Gastrocnemius medialis (tissue), 4 donors: ENCODE data around the gene RRM2. TPM values are rescaled to one million over a fixed set of nuclear protein-coding genes. Genes with fewer than 3 reads are reported as not detected.

Experiments used
- ATAC-seq, 2 donors: fragments of 150-250 bp; one replicate each; pipeline ENCODE4 v1.9.1; 2016
- DNase-seq, 2 donors: peaks; one replicate each; pipeline ENCODE4 v3.0.0-alpha.2; 2019
- H3K27ac ChIP-seq, 4 donors: fragments of 200-600 bp; sonication (generic); 1 replicate in 1 of 4; 2 replicates in 3 of 4; pipeline ENCODE4 v1.5.1; 2016 to 2018; ENCODE audit warnings: mild to moderate bottlenecking in 2 of 4, moderate library complexity in 1 of 4
- H3K27me3 ChIP-seq, 3 donors: fragments of 200-600 bp; sonication (generic) in 2 of 3; 1 replicate in 1 of 3; 2 replicates in 2 of 3; pipeline versions ENCODE4 v1.5.1 to v1.6.0; 2016 to 2019; ENCODE audit warnings: mild to moderate bottlenecking in 1 of 3, moderate library complexity in 1 of 3
- H3K36me3 ChIP-seq, 2 donors: fragments of 200-600 bp; sonication (generic) in 1 of 2; one replicate each; pipeline ENCODE4 v1.5.1; 2017 to 2018
- H3K4me1 ChIP-seq, 2 donors: fragments of 200-600 bp; sonication (generic) in 1 of 2; one replicate each; pipeline ENCODE4 v1.5.1; 2016 to 2017; ENCODE audit warnings: mild to moderate bottlenecking in 2 of 2
- H3K4me3 ChIP-seq, 4 donors: fragments of 200-600 bp; sonication (generic) in 3 of 4; 1 replicate in 1 of 4; 2 replicates in 3 of 4; pipeline ENCODE4 v1.5.1; 2016 to 2019; ENCODE audit warnings: mild to moderate bottlenecking in 2 of 4
- H3K9me3 ChIP-seq, 3 donors: fragments of 200-600 bp; sonication (generic) in 2 of 3; 1 replicate in 1 of 3; 2 replicates in 2 of 3; pipeline ENCODE4 v1.5.1; 2016 to 2019
- CTCF ChIP-seq, 5 experiments: fragments of 450-650 bp in 3 of 5; fragments of 200-600 bp in 2 of 5; sonication (generic) in 2 of 5; IDR thresholded peaks in 4 of 5; conservative IDR thresholded peaks in 1 of 5; 1 replicate in 4 of 5; 2 replicates in 1 of 5; pipeline ENCODE4 v1.5.1; 2016 to 2019; ENCODE audit warnings: antibody characterized with exemption in 5 of 5, mild to moderate bottlenecking in 3 of 5, moderate library complexity in 3 of 5
- POLR2A ChIP-seq, 2 donors: fragments of 450-650 bp; IDR thresholded peaks; one replicate each; pipeline ENCODE4 v1.6.1; 2017; ENCODE audit warnings: antibody characterized with exemption in 2 of 2, mild to moderate bottlenecking in 2 of 2, moderate library complexity in 2 of 2
- in situ Hi-C, 4 donors: fragments of 200-750 bp; cut with MboI; loops; one replicate each; pipeline versions ENCODE4 v1.15.0 to v1.8.0; 2017; ENCODE audit warnings: low sequenced_read_pairs in 4 of 4
- intact Hi-C: fragments of 100-400 bp; cut with DNase I; formaldehyde crosslinking; loops from one replicate; pipeline ENCODE4 v1.15.1; 2023; ENCODE audit warnings: low total_unique reads
- total RNA-seq, 4 donors: library from RNA; depleted of rRNA; stranded (reverse); fragments of >200 nt; gene quantifications; one replicate each; pipeline versions ENCODE4 v1.1.0 to v1.2.3, GENCODE V29; 2016

The RRM2 gene
- total RNA-seq, 4 donors from 2014 or later = 2.0 TPM; not detected in 3

GRCh38 chr2:10169053-10169578 lies 46.6 kb downstream of the RRM2 start:
- DNase-seq (no peak), ATAC-seq (no peak)
- Histone ChIP-seq H3K27me3 (no peaks in the 10 kb centered on the region), H3K4me1 (no peaks in the 10 kb centered on the region), H3K9me3 (no peaks in the 10 kb centered on the region), H3K36me3 (no peaks in the 10 kb centered on the region), H3K27ac (no peak overlapping the region), H3K4me3 (no peak overlapping the region)
- intact Hi-C loops = no loop called here
- in situ Hi-C loops = no loop called here
- no peak for TF ChIP-seq POLR2A (IDR thresholded peaks at IDR 0.05)
- no peak for TF ChIP-seq CTCF (IDR thresholded peaks at IDR 0.05 in 4 of 5, conservative IDR thresholded peaks at IDR 0.05 in 1 of 5)

- H3K36me3 ChIP-seq = no peaks in the 10 kb centered on the region
- in situ Hi-C loops = no loop called here
- H3K27me3 ChIP-seq = no peaks in the 10 kb centered on the region
- no peak overlapping the region for H3K27ac ChIP-seq
- no peaks in the 10 kb centered on the region for H3K4me1 ChIP-seq
- no peak for ATAC-seq
- no peak for DNase-seq
- no peak for TF ChIP-seq POLR2A (IDR thresholded peaks at IDR 0.05)
- no peak for TF ChIP-seq CTCF (IDR thresholded peaks at IDR 0.05 in 4 of 5, conservative IDR thresholded peaks at IDR 0.05 in 1 of 5)
- no peak overlapping the region for H3K4me3 ChIP-seq
- no peaks in the 10 kb centered on the region for H3K9me3 ChIP-seq
- intact Hi-C loops = no loop called here
Measured at GRCh38 chr2:10169581-10169980, 47.0 kb downstream of the RRM2 start.

- no peak for ATAC-seq
- no peak for DNase-seq
Measured at GRCh38 chr2:10170256-10170655, 47.7 kb downstream of the RRM2 start.

GRCh38 chr2:10171006-10171800 lies 48.7 kb downstream of the RRM2 start:
- in situ Hi-C loops = no loop called here
- no peak for TF ChIP-seq CTCF (IDR thresholded peaks at IDR 0.05 in 4 of 5, conservative IDR thresholded peaks at IDR 0.05 in 1 of 5)

More at GRCh38 chr2:10170256-10170655, 47.7 kb downstream of the RRM2 start:
- no peaks in the 10 kb centered on the region for H3K4me1 ChIP-seq
- H3K27ac ChIP-seq = no peak overlapping the region
- in situ Hi-C loops = no loop called here
- no peaks in the 10 kb centered on the region for H3K36me3 ChIP-seq
- no peak overlapping the region for H3K4me3 ChIP-seq
- TF ChIP-seq CTCF (IDR thresholded peaks at IDR 0.05 in 4 of 5, conservative IDR thresholded peaks at IDR 0.05 in 1 of 5) (no peak), POLR2A (IDR thresholded peaks at IDR 0.05) (no peak)
- no peaks in the 10 kb centered on the region for H3K27me3 ChIP-seq
- no peaks in the 10 kb centered on the region for H3K9me3 ChIP-seq
- intact Hi-C loops = no loop called here

More at GRCh38 chr2:10171006-10171800, 48.7 kb downstream of the RRM2 start:
- Histone ChIP-seq H3K4me3 (no peak overlapping the region), H3K27ac (no peak overlapping the region), H3K27me3 (no peaks in the 10 kb centered on the region), H3K4me1 (no peaks in the 10 kb centered on the region), H3K9me3 (no peaks in the 10 kb centered on the region), H3K36me3 (no peaks in the 10 kb centered on the region)
- DNase-seq (no peak), ATAC-seq (no peak)
- intact Hi-C loops = no loop called here
